Measurements from ENCODE around the gene ACOT2.
"Not testable (repeated sequence)": the region's sequence is repeated elsewhere in the genome, so short reads cannot be mapped to it uniquely, and the experiment has no call there.

GRCh38 chr14:73573034-73573433 is 4.0 kb downstream of the ACOT2 start:
- TF ChIP-seq POLR2A, CTCF (IDR thresholded peaks at IDR 0.05): not testable (repeated sequence)
